Right atrium auricular region (tissue), 2 donors: ENCODE measurements around the gene SCO1. TPM values are rescaled to one million over a fixed set of nuclear protein-coding genes. Genes with fewer than 3 reads are reported as not detected.

Experiments
- DNase-seq: peaks from one replicate; pipeline ENCODE4 v3.0.0-alpha.2; 2019; ENCODE audit warnings: low spot score
- H3K27ac ChIP-seq, 2 donors: fragments of 200-600 bp; sonication (generic); 1 replicate in 1 of 2; 2 replicates in 1 of 2; pipeline ENCODE4 v1.5.1; 2016 to 2019
- H3K27me3 ChIP-seq, 2 donors: fragments of 200-600 bp; sonication (generic); one replicate each; pipeline versions ENCODE4 v1.5.1 to v1.6.0; 2017 to 2019
- H3K36me3 ChIP-seq: fragments of 200-600 bp; sonication (generic); one replicate; pipeline ENCODE4 v1.5.1; 2016
- H3K4me1 ChIP-seq, 2 donors: fragments of 200-600 bp; sonication (generic); one replicate each; pipeline versions ENCODE4 v1.5.1 to v1.6.0; 2017 to 2019
- H3K4me3 ChIP-seq, 2 donors: fragments of 200-600 bp; sonication (generic); 1 replicate in 1 of 2; 2 replicates in 1 of 2; pipeline ENCODE4 v1.5.1; 2017 to 2019; ENCODE audit warnings: mild to moderate bottlenecking in 1 of 2, moderate library complexity in 1 of 2
- H3K9me3 ChIP-seq, 2 donors: fragments of 200-600 bp; sonication (generic); one replicate each; pipeline ENCODE4 v1.5.1; 2019
- CTCF ChIP-seq, 2 donors: fragments of 200-600 bp; sonication (generic); IDR thresholded peaks; one replicate each; pipeline ENCODE4 v1.5.1; 2019; ENCODE audit warnings: antibody characterized with exemption in 2 of 2
- total RNA-seq, 2 donors: library from RNA; depleted of rRNA; stranded (reverse); fragments of >200 nt; gene quantifications; one replicate each; pipeline ENCODE4 v1.1.0, GENCODE V29; 2016

Gene SCO1
- total RNA-seq, 2 donors from 2014 or later = 14.6 to 21.6 TPM

DNA sequence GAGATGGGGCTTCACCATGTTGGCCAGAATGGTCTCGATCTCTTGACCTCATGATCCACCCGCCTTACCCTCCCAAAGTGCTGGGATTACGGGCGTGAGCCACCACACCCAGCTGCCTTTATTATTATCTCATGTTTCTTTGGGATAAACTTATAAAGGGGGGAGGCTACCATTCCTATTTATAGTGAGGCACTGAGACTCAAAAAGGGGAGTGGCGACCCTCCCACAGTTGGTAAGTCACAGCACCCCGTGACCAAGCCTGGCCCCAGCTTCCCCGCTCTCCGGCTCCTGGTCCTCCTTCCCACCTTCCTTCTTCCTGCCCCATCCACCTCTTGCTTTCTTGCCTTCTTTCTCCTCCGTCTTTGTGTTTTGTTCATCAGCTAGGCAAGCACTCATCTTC, 45.4 kb downstream of the SCO1 start:
- no peaks in the 10 kb centered on the region for H3K9me3 ChIP-seq
- H3K27ac ChIP-seq = no peak overlapping the region
- H3K36me3 ChIP-seq = no peaks in the 10 kb centered on the region
- no peak for TF ChIP-seq CTCF (IDR thresholded peaks at IDR 0.05)
- no peaks in the 10 kb centered on the region for H3K4me1 ChIP-seq
- no peaks in the 10 kb centered on the region for H3K27me3 ChIP-seq
- no peak for DNase-seq
- H3K4me3 ChIP-seq = no peak overlapping the region

DNA sequence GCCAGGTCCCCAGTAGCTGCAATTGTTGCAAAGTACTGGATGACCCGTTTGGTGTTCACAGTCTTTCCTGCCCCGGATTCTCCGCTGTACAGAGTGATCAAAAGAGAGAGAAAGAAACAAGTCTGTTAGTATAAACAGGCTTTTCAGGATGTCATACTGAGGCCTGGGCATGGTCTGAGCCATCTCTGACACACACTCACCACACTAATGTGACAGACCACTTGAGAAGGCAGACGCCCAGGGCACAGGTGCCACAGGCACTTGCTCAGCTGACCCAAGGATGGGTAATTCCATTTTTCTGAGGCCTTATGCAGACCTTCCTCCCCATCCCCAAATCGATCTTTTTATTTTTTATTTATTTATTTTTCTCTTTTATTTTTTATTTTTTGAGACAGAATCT, 47.7 kb downstream of the SCO1 start:
- no peak overlapping the region for H3K4me3 ChIP-seq
- H3K36me3 ChIP-seq = no peaks in the 10 kb centered on the region
- DNase-seq = no peak
- no peak overlapping the region for H3K27ac ChIP-seq
- no peak for TF ChIP-seq CTCF (IDR thresholded peaks at IDR 0.05)
- H3K27me3 ChIP-seq = no peaks in the 10 kb centered on the region
- no peaks in the 10 kb centered on the region for H3K4me1 ChIP-seq
- no peaks in the 10 kb centered on the region for H3K9me3 ChIP-seq

DNA sequence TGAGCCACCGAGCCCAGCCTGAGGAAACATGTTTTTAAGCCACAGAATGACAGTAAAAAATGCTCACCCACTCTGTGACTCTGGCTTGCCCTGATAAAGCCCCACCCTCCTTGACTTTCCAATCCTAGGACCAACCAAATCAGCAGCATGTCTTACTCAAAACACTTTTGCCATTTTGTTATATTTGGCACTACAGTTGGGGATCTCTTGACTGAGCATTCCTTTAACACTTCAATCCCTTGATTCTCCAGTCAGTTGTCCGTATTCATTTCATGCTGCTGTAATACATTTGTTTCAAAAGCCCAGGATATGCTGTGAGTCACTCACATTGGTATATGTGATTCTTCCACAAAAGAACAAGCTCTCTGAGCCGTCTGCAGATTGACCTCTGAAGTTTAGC, 48.4 kb downstream of the SCO1 start:
- no peak for DNase-seq
- Histone ChIP-seq H3K9me3 (no peaks in the 10 kb centered on the region), H3K36me3 (no peaks in the 10 kb centered on the region), H3K27me3 (no peaks in the 10 kb centered on the region), H3K4me3 (no peak overlapping the region), H3K27ac (no peak overlapping the region), H3K4me1 (no peaks in the 10 kb centered on the region)
- no peak for TF ChIP-seq CTCF (IDR thresholded peaks at IDR 0.05)

DNA sequence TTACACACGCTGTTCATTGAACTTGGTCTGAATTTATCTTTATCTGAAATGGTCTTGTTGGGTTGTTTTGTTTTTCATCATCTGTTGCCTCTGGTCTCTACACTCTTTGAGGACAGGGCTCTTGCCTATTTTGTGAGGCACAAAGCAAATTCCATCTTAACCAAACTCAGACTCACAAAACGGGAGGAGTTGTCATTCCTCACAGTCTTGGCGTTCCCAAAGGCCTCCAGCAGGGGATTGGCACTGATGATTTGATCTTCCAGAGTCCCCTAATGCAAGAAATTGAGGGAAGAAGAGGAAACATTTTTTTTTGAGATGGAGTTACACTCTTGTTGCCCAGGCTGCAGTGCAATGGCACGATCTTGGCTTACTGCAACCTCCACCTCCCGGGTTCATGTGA, 49.0 kb downstream of the SCO1 start:
- no peak for DNase-seq
- H3K4me1 ChIP-seq = no peaks in the 10 kb centered on the region
- no peaks in the 10 kb centered on the region for H3K9me3 ChIP-seq
- no peak overlapping the region for H3K27ac ChIP-seq
- H3K36me3 ChIP-seq = no peaks in the 10 kb centered on the region
- no peak overlapping the region for H3K4me3 ChIP-seq
- no peak for TF ChIP-seq CTCF (IDR thresholded peaks at IDR 0.05)
- no peaks in the 10 kb centered on the region for H3K27me3 ChIP-seq

- no peak overlapping the region for H3K27ac ChIP-seq
- no peaks in the 10 kb centered on the region for H3K27me3 ChIP-seq
- peak; percentile 71 for DNase-seq
- no peak overlapping the region for H3K4me3 ChIP-seq
- peak; percentile 78 to 87 for TF ChIP-seq CTCF (IDR thresholded peaks at IDR 0.05)
- no peaks in the 10 kb centered on the region for H3K4me1 ChIP-seq
- H3K36me3 ChIP-seq = peaks cover 9% of the 10 kb centered on the region
- no peaks in the 10 kb centered on the region for H3K9me3 ChIP-seq
Measured at GRCh38 chr17:10646392-10646990, 50.8 kb downstream of the SCO1 start.

GRCh38 chr17:10640475-10640874, 56.9 kb downstream of the SCO1 start:
- no peak for TF ChIP-seq CTCF (IDR thresholded peaks at IDR 0.05)

More at GRCh38 chr17:10640475-10640874, 56.9 kb downstream of the SCO1 start:
- Histone ChIP-seq H3K4me1 (no peaks in the 10 kb centered on the region), H3K4me3 (no peak overlapping the region), H3K27me3 (no peaks in the 10 kb centered on the region), H3K9me3 (no peaks in the 10 kb centered on the region), H3K36me3 (peaks cover 15% of the 10 kb centered on the region), H3K27ac (no peak overlapping the region)
- DNase-seq = no peak
